ENCODE data around the gene GYPA.
"Not testable (repeated sequence)": the region's sequence is repeated elsewhere in the genome, so short reads cannot be mapped to it uniquely, and the experiment has no call there.

GRCh38 chr4:144129336-144129875, 11.1 kb downstream of the GYPA start:
- TF ChIP-seq CTCF (conservative IDR thresholded peaks at IDR 0.05; ENCODE audit: low read length); EZH2phosphoT487 (IDR thresholded peaks at IDR 0.05; ENCODE audit: borderline replicate concordance): not testable (repeated sequence)

All from Loucy (cell line).